Cardiac fibroblast (primary cell): Measurements from ENCODE around the gene RALB.
"Not testable (repeated sequence)": the region's sequence is repeated elsewhere in the genome, so short reads cannot be mapped to it uniquely, and the experiment has no call there.

Experiments used
- DNase-seq, 2 donors: peaks; one replicate each; pipeline versions ENCODE4 v3.0.0 to v3.0.0-alpha.2; 2010; ENCODE audit warnings: low read depth in 2 of 2
- H3K4me3 ChIP-seq, 2 donors: replicated peaks in 1 of 2; 1 replicate in 1 of 2; 2 replicates in 1 of 2; pipeline ENCODE4 v1.5.1; 2011; ENCODE audit warnings: low read depth in 2 of 2, low read length in 2 of 2, mild to moderate bottlenecking in 2 of 2, moderate library complexity in 1 of 2
- CTCF ChIP-seq: IDR thresholded peaks from one replicate; pipeline ENCODE4 v1.5.1; 2011; ENCODE audit warnings: low read depth, mild to moderate bottlenecking, low read length, inconsistent platforms

RALB gene

GRCh38 chr2:120308038-120308910 is 55.6 kb downstream of the RALB start:
- no peak overlapping the region for H3K4me3 ChIP-seq
- DNase-seq, result no peak
- no peak for TF ChIP-seq CTCF

- no peak overlapping the region for H3K4me3 ChIP-seq
- no peak for DNase-seq
- no peak for TF ChIP-seq CTCF
Measured at GRCh38 chr2:120310136-120310535, 57.5 kb downstream of the RALB start.

- not testable (repeated sequence) for DNase-seq, H3K4me3 ChIP-seq
Measured at GRCh38 chr2:120310841-120311240, 58.2 kb downstream of the RALB start.

- DNase-seq, result no peak
- H3K4me3 ChIP-seq, result no peak overlapping the region
- TF ChIP-seq CTCF, result no peak
Measured at GRCh38 chr2:120312076-120312475, 59.4 kb downstream of the RALB start.

DNA sequence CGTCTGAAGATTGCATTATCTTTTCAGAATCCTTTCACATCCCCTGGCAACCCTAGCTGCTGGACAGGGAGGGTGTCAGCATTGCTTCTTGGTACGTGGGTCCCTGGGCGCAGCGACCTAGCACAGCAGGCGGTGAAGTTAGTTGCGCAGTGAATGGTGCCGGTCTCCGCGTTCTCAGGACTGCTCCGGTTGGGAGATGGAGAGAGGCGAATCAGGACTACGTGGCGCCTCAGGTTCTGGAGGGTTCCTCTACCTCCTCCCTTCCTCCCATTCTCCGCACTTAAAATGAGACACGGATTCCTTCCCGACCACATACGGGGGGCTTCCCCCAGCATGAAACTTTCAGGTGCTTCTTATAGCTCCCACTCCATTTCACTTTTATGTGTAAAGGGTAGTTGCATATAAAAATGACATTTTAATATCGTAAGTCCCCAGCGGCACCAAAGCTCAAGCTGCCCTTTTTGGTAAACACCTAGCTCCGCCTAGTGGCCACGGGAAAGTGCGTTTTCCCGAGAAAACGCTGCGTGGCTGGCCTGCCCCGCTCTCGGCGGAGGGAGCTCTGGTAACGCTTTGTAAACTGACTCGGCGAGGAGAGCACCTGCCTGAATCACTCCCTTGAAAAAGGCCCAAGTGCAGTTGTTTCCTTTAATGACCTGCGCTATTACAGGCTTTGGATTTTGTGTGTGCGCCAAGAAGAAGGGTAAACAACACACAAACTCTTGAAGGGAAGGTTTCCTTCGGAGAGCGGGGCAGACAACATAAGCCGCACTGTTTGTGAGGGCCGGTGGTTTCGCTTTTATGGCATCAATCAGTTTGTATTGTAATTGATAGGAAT is 60.4 kb downstream of the RALB start:
- peak overlapping the region; percentile 39 to 54 for H3K4me3 ChIP-seq
- TF ChIP-seq CTCF, result peak; percentile 91
- DNase-seq, result peak; percentile 84 to 85

DNA sequence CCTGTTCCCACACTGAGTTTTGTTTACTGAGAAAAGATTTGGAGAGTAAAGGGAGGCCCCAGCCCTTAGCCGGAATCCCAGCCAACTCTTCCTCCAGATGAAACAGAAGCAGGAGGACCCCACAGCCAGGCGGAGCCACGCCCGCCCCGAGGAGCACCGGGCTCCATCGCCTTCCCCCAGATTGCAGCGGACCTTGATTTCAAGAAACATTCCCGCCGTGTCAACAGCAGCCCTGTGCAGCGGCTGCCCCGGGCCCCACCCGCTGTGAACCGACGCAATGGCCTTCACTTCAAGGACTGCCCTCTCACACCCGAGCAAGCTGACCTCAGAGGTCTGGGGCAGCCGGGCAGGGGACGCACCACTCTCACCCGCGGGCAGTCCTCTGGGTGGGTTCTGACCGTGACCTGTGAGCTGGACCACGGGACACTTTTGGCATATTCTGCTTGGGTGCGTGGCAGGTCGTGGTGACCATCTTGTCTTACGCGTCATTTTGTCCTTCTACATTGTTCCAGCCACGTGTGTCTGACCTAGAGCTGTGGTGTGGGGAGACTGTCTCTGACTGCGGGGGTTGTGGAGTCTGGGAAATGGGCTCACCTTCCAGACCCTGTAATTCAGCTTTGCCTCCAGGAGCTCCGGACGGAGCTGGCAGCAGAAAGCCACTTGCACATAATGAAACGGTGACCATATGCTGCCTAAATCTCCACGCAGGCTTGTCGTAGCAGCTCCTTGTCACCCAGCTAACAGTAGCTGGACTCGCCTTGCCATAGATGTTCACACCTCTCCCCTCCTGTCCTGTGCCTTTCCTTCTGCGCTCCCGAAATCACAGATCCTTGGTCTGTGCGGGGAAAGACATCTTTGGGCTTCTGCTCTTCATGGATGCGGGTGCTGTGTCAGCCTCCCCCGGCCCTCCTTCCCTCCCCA is 61.3 kb downstream of the RALB start:
- DNase-seq, result no peak
- no peak for TF ChIP-seq CTCF
- peak overlapping the region; percentile 39 to 54 for H3K4me3 ChIP-seq
